GM11168 (cell line): ENCODE data around the gene S100A16.

Source experiments
- in situ Hi-C: fragments of 300-500 bp; cut with MboI; formaldehyde crosslinking; loops from one replicate; pipeline ENCODE4 v1.12.0; 2022; ENCODE audit warnings: low sequenced_read_pairs; ENCODE audit not compliant: unreplicated experiment

The S100A16 gene

DNA sequence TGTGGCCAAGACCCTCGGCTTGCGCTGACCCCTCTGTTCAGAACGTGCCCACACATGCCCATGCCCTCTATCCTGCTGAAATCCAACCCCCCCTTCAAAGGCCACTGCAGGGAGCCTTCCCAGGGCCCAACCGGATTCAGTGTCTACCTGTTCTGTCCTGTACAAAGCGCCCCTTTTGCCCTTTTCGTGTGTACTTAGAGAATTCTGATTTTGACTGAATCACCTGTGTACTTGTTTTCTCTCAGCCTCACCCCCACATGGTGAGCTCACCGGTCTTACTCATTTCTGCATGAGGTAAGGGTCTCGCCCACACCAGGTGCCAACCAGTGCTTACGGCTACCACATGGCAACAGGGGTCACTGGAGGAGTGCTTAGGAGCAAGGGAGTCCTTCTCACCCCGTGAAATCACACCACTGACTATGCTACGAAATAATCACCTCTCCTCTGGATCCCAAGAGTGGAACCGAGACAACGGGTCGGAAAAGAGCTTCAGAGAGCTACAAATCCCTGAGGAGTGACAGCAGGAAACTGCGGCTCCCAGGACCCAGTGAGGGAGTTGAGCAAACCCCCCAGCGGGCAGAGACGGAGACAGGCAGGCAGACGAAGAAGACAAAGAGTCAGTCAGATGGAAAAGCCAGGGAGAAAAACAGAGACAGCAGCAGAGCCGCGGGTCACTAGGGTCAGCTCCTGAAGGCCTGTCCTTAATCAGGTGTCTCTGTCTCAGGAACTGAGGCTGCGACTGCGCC is 45.1 kb downstream of the S100A16 start:
- in situ Hi-C loops: no loop called here

GRCh38 chr1:153566414-153567371 is 46.2 kb downstream of the S100A16 start:
- in situ Hi-C loops: no loop called here

- in situ Hi-C loops: no loop called here
Observed at GRCh38 chr1:153565529-153566374, 47.2 kb downstream of the S100A16 start, which contains the start of gene S100A2. S100A2 (minus strand) TSS chr1:153565844; CDS start chr1:153563877, 1,967 bp downstream.

DNA sequence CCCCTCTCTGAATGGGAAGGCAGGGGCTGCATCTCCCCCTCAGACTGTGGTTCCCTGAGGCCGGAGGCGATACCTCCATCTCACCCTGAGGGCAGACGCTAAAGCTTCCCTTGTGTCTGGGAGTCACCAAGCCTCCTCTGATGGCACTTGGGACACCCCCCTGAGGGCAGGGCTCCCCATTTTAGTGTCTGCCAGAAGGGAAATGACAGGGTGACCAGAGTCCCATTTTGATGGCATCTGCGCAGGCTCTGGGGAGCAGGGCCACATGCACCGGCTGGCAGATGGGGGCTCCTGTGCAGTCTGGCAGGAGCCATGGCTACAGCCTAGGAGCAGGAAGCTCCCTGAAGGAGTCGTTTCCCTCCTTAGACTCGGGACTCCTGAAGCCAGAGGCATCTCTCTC is 48.9 kb downstream of the S100A16 start:
- in situ Hi-C loops: loop anchor here (5.0 kb wide), 1 partner anchor 57 kb away; no protein-coding TSS in a partner anchor

GRCh38 chr1:153563483-153563901 is 49.4 kb downstream of the S100A16 start:
- in situ Hi-C loops: loop anchor here (5.0 kb wide), 1 partner anchor 56 kb away; no protein-coding TSS in a partner anchor

DNA sequence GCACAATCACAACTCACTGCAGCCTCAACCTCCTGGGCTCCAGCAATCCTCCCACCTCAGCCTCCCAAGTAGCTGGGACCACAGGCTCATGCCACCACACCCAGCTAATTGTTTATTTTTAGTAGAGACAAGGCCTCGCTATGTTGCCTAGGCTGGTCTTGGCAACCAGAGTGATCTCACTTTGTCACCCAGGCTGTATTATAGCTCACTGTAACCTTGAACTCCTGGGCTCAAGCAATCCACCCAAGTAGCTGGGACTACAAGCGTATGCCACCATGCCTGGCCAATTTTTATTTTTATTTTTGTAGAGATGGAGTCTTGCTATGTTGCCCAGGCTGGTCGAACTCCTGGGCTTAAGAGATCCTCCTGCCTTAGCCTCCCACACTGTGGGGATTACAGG is 50.9 kb downstream of the S100A16 start:
- in situ Hi-C loops: loop anchor here (5.0 kb wide), 1 partner anchor 55 kb away; no protein-coding TSS in a partner anchor

- in situ Hi-C loops: loop anchor here (5.0 kb wide), 1 partner anchor 54 kb away; no protein-coding TSS in a partner anchor
Observed at GRCh38 chr1:153561466-153561985, 51.4 kb downstream of the S100A16 start.

DNA sequence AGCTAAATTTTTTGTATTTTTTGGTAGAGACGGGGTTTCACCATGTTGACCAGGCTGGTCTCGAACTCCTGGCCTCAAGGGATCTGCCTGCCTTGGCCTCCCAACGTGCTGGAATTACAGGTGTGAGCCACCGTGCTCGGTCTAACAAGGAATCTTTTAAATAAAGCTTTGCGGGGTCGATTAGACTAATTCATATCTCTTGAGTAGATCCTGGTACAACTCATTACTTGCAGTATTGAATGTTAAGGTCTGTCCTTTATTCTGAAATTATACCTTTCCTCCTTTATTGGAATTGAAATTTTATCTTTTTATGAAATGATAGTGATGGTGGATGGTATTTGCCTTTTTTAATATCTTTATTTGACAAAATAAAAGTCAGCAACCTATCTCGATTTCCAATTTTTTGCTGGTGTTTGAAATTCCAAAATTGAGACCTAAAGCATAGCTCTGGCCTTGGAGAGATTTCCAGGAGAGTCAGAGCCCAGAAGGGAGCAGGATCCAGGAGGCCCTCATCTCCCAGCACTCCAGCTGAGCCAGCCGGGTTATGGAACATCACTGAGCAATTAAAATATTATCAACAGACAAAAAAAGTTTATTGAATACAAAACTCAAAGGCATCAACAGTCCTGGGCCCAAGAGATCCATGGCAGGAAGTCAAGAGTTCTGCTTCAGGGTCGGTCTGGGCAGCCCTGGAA is 52.0 kb downstream of the S100A16 start:
- in situ Hi-C loops: loop anchor here (5.0 kb wide), 1 partner anchor 54 kb away; no protein-coding TSS in a partner anchor

- in situ Hi-C loops: loop anchor here (5.0 kb wide), 1 partner anchor 53 kb away; no protein-coding TSS in a partner anchor
Observed at GRCh38 chr1:153560241-153560640, 52.7 kb downstream of the S100A16 start.

DNA sequence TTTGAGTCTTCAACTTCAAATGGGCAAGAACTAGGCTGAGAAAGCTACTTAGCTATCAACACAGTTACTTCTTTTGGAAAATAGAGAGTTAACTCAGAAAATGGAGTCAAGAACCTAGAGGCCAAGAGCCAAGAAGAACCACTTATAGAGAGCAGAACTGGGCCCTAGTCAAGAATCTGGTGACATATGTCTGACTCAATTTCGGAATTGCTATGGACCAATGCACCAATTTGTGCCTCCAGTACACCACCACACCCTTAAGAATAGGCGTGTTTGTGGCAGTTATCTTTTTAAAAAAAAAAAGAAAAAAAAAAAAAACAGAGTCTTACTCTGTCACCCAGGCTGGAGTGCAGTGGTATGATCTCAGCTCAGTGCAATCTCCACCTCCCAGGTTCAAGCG is 55.1 kb downstream of the S100A16 start:
- in situ Hi-C loops: no loop called here
